OCI-LY7 (cell line): Measurements from ENCODE around the gene RBMXL2. TPM values are rescaled to one million over a fixed set of nuclear protein-coding genes. Genes with fewer than 3 reads are reported as not detected.

Source experiments
- Bru-seq: library from RNA; stranded (reverse); fragments of 400-500 nt; gene quantifications from one replicate; lab custom pipeline; 2021; lab: Mats Ljungman, UMichigan
- BruChase-seq, 2 experiments: library from RNA; stranded (reverse); fragments of 400-500 nt; gene quantifications; one replicate each; lab custom pipeline; 2021; lab: Mats Ljungman, UMichigan
- BruUV-seq: library from RNA; stranded (reverse); fragments of 400-500 nt; replicated peaks from 2 replicates; lab custom pipeline; 2021; lab: Mats Ljungman, UMichigan
- CTCF ChIA-PET: fragments of 300-600 bp; sonication (Branson Sonifier 250); formaldehyde crosslinking; loops from one replicate; lab custom pipeline; 2022; ENCODE audit warnings: antibody characterized with exemption; ENCODE audit not compliant: unreplicated experiment; lab: Charles Lee
- POLR2A ChIA-PET: fragments of 300-600 bp; sonication (Branson Sonifier 250); formaldehyde crosslinking; loops from one replicate; lab custom pipeline; 2022; ENCODE audit warnings: antibody characterized with exemption; lab: Charles Lee
- DNase-seq: peaks from one replicate; pipeline ENCODE4 v3.0.0-alpha.2; 2015; ENCODE audit warnings: low spot score
- H2AFZ ChIP-seq: fragments of 200-600 bp; sonication (generic), shearing (Covaris generic); 2 replicates; pipeline ENCODE4 v1.6.1; 2014; ENCODE audit warnings: mild to moderate bottlenecking, antibody characterized with exemption, low read length, moderate library complexity
- H3K27ac ChIP-seq: fragments of 200-600 bp; sonication (generic); 2 replicates; pipeline ENCODE4 v1.5.1; 2014; ENCODE audit warnings: mixed run types, low read depth, mild to moderate bottlenecking, moderate library complexity, low read length, inconsistent platforms; ENCODE audit not compliant: poor library complexity, severe bottlenecking
- H3K36me3 ChIP-seq: fragments of 200-600 bp; sonication (generic); 2 replicates; pipeline ENCODE4 v1.6.1; 2014; ENCODE audit warnings: mild to moderate bottlenecking, antibody characterized with exemption, low read length, moderate library complexity, mixed read lengths; ENCODE audit not compliant: insufficient read depth
- H3K4me1 ChIP-seq: fragments of 200-600 bp; sonication (generic); 2 replicates; pipeline ENCODE4 v1.5.1; 2014; ENCODE audit warnings: mild to moderate bottlenecking, low read length; ENCODE audit not compliant: insufficient read depth, poor library complexity, severe bottlenecking
- H3K4me2 ChIP-seq: fragments of 200-600 bp; sonication (generic); 2 replicates; pipeline ENCODE4 v1.6.1; 2014; ENCODE audit warnings: mild to moderate bottlenecking, low read length
- H3K4me3 ChIP-seq: fragments of 200-600 bp; sonication (generic); 2 replicates; pipeline ENCODE4 v1.5.1; 2014; ENCODE audit warnings: mild to moderate bottlenecking, low read depth, low read length; ENCODE audit not compliant: poor library complexity, severe bottlenecking
- H3K79me2 ChIP-seq: fragments of 200-600 bp; sonication (generic); 2 replicates; pipeline ENCODE4 v1.6.1; 2016; ENCODE audit warnings: low read depth, mild to moderate bottlenecking, low read length, moderate library complexity, mixed read lengths; ENCODE audit not compliant: insufficient read depth
- H3K9me2 ChIP-seq: fragments of 200-600 bp; sonication (generic); 2 replicates; pipeline ENCODE4 v1.6.1; 2016; ENCODE audit warnings: mild to moderate bottlenecking, low read length, mixed read lengths; ENCODE audit not compliant: insufficient read depth
- H3K9me3 ChIP-seq: fragments of 200-600 bp; sonication (generic); 2 replicates; pipeline ENCODE4 v1.6.1; 2014; ENCODE audit warnings: mild to moderate bottlenecking, mixed run types, low read length, mixed read lengths
- H4K20me1 ChIP-seq: fragments of 200-600 bp; sonication (generic); 2 replicates; pipeline ENCODE4 v1.6.1; 2014; ENCODE audit warnings: mild to moderate bottlenecking, antibody characterized with exemption, low read length, moderate library complexity, mixed read lengths; ENCODE audit not compliant: insufficient read depth
- CTCF ChIP-seq: fragments of 200-600 bp; sonication (generic); conservative IDR thresholded peaks from 2 replicates; pipeline ENCODE4 v1.5.1; 2014; ENCODE audit warnings: mild to moderate bottlenecking, antibody characterized with exemption, low read length, moderate library complexity, mixed read lengths
- EZH2phosphoT487 ChIP-seq: fragments of 200-600 bp; sonication (generic); IDR thresholded peaks from 2 replicates; pipeline ENCODE4 v1.6.1; 2018; ENCODE audit warnings: low read depth, borderline replicate concordance, mild to moderate bottlenecking, mixed run types, antibody characterized with exemption, low read length, moderate library complexity, mixed read lengths
- intact Hi-C: fragments of 100-400 bp; cut with micrococcal nuclease; formaldehyde crosslinking; loops from one replicate; pipeline ENCODE4 v1.10.0; 2022; ENCODE audit not compliant: unreplicated experiment
- long read RNA-seq: library from polyadenylated mRNA; stranded (forward); transcript quantifications from one replicate; pipeline ENCODE4 v2.0.0, GENCODE V29; 2022
- total RNA-seq, 2 experiments: library from RNA; depleted of rRNA in 1 of 2; stranded (reverse); fragments of >200 nt in 1 of 2; shearing (Covaris generic) in 1 of 2; gene quantifications; 2 replicates each; pipeline ENCODE4 v1.2.3, GENCODE V29; 2014 to 2022

RBMXL2 gene
- 2.3 TPM in 2 replicates for total RNA-seq (2014; rRNA removed; shearing (Covaris generic))
- 2.7 and 2.9 TPM in 2 replicates for total RNA-seq (2022)
- Bru-seq, nascent RNA, result percentile 58 among the genes with signal in this experiment
- percentile 56 among the genes with signal in this experiment for BruChase-seq, experiment 1, labeled RNA remaining after a 6-hour chase
- percentile 71 among the genes with signal in this experiment for BruChase-seq, experiment 2, labeled RNA remaining after a 2-hour chase
- long read RNA-seq, partial matches to known transcripts, result 0 of 1 reads
- long read RNA-seq, other reads (novel, unspliced or antisense), result 0 of 1 reads

DNA sequence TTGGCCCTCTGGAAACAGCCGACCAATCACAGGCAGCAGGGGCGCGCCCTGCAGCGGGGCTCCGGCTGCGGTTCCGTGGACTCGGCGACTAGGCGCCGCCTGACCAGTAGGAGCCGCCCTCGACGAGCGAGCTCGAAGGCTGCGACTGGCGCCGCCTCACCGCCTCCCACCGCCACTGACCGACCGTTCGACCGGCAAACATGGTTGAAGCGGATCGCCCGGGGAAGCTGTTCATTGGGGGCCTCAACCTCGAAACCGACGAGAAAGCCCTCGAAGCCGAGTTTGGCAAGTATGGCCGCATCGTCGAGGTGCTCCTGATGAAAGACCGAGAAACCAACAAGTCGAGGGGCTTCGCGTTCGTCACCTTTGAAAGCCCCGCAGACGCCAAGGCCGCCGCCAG is at the start of gene RBMXL2:
RBMXL2 (plus strand) TSS at position 78 of the 400 bp plus-strand sequence; CDS start at position 201, 123 bp downstream.
- H2AFZ ChIP-seq, result no peak within 1 kb of the TSS
- intact Hi-C loops, result no loop called here
- H3K9me2 ChIP-seq, result no peaks in the 10 kb centered on the region
- BruUV-seq, result no TSS peak
- H3K4me2 ChIP-seq, result no peak within 1 kb of the TSS
- no peaks in the 10 kb centered on the region for H4K20me1 ChIP-seq
- H3K9me3 ChIP-seq, result no peaks in the 10 kb centered on the region
- no peak within 1 kb of the TSS for H3K27ac ChIP-seq
- ChIA-PET POLR2A (no interaction called here), CTCF (no interaction called here)
- peaks cover 21% of the 10 kb centered on the region for H3K36me3 ChIP-seq
- H3K4me1 ChIP-seq, result no peaks in the 10 kb centered on the region
- H3K79me2 ChIP-seq, result no peaks in the 10 kb centered on the region
- TF ChIP-seq CTCF (no peak), EZH2phosphoT487 (no peak)
- DNase-seq, result no peak
- H3K4me3 ChIP-seq, result no peak within 1 kb of the TSS

DNA sequence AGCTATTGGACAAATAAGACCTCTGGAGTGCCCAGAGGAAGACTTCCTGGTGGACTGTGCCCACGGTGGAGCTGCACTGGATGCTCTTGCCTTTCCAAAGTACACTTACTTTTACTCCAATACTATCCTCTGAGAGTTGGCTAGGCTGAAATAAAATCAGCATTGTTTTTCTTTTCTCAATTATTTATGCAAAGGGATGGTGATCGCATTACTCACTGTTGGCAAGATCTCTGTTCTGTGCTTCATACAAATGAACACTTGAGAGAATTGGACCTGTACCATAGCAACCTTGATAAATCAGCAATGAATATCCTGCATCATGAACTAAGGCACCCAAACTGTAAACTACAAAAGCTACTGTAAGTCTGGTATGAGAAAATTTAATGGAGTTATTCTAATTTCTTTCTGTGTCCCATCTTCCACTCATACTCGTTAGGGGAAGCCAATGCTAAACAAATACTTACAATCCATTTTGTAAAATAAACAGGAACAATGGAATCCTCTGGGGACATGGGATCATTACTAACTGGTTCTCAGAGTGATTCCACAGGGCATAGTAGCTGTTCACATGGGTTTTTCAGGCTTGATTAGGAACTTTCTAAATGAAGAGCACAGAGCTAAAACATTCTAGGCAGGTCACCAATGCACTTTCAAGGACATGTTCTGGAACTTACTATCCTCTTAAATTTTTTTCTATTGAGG is 42.2 kb upstream of the RBMXL2 start:
- Histone ChIP-seq H3K9me3 (no peaks in the 10 kb centered on the region), H3K4me3 (no peak overlapping the region), H3K27ac (no peak overlapping the region), H3K4me2 (no peak overlapping the region), H3K79me2 (no peaks in the 10 kb centered on the region), H4K20me1 (no peaks in the 10 kb centered on the region), H3K36me3 (peaks cover 41% of the 10 kb centered on the region), H3K9me2 (no peaks in the 10 kb centered on the region), H2AFZ (no peak overlapping the region), H3K4me1 (no peaks in the 10 kb centered on the region)
- TF ChIP-seq EZH2phosphoT487 (no peak), CTCF (no peak)
- no TSS peak for BruUV-seq
- intact Hi-C loops, result no loop called here
- ChIA-PET POLR2A (interaction anchor here (0.5 to 1.0 kb wide), 3 partner anchors 10 to 18 kb away, joined by 3 to 5 read pairs (median 3); no protein-coding TSS in a partner anchor), CTCF (no interaction called here)
- no peak for DNase-seq
